Fibroblast of skin of back (primary cell): ENCODE measurements around the gene R3HDM2.

ENCODE experiments used
- DNase-seq: peaks from one replicate; pipeline ENCODE4 v3.0.0-alpha.2; 2013

Gene R3HDM2

GRCh38 chr12:57229046-57229633, 201.7 kb downstream of the R3HDM2 start:
- no peak for DNase-seq

DNA sequence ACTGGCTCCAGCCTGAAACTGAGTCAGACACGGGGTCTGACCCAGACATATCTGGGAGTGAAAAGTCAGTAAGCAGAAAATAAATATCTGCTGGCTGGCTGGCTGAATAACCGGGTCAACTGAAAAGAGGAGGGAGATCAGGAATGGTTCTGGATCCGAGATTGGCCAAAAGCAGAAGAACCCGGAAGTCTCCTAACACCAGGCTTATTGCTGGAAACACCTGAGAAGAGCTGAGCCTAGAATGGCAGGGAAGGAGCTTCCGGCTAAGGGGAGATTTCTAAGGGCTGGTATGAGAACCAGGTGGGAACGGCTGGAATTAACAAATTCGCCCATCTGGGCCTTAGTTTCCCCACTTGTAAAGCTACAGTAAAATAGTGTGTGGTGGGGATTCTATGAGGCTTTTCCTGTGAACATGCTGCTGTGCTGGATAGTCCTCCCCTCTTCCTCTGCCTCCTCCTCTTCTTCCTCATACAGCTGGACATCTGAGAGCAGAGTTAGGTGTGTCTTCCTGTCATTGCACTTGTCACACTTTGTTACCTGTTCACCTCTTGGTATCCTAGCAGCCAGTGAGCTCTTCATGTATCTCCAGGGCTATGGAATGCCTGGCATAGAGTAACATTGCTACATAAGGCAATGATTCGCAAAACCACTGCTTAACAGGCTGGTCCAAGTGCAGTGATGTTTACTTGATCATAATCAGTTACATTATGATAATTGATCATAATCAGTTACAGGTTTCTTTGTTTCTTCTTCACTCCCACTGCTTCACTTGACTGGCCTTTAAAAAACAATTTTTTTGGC, 203.3 kb downstream of the R3HDM2 start:
- no peak for DNase-seq

GRCh38 chr12:57226588-57227314, 204.1 kb downstream of the R3HDM2 start:
- no peak for DNase-seq

GRCh38 chr12:57225680-57226210, 205.1 kb downstream of the R3HDM2 start:
- DNase-seq = no peak

DNA sequence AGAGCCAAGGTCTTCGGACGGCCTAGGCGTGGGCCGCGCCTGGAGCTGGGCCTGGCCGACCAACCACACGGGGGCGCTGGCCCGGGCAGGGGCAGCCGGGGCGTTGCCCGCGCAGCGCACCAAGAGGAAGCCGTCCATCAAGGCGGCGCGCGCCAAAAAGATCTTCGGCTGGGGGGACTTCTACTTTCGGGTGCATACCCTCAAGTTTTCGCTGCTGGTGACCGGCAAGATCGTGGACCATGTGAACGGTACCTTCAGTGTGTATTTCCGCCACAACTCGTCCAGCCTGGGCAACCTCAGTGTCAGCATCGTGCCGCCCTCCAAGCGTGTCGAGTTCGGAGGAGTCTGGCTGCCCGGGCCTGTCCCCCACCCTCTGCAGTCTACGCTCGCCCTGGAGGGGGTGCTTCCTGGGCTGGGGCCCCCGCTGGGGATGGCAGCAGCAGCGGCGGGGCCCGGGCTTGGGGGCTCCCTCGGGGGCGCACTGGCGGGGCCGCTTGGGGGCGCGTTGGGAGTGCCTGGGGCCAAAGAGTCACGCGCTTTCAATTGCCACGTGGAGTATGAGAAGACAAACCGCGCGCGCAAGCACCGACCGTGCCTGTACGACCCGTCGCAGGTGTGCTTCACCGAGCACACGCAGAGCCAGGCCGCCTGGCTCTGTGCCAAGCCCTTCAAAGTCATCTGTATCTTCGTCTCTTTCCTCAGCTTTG, 205.7 kb downstream of the R3HDM2 start:
- no peak for DNase-seq

DNA sequence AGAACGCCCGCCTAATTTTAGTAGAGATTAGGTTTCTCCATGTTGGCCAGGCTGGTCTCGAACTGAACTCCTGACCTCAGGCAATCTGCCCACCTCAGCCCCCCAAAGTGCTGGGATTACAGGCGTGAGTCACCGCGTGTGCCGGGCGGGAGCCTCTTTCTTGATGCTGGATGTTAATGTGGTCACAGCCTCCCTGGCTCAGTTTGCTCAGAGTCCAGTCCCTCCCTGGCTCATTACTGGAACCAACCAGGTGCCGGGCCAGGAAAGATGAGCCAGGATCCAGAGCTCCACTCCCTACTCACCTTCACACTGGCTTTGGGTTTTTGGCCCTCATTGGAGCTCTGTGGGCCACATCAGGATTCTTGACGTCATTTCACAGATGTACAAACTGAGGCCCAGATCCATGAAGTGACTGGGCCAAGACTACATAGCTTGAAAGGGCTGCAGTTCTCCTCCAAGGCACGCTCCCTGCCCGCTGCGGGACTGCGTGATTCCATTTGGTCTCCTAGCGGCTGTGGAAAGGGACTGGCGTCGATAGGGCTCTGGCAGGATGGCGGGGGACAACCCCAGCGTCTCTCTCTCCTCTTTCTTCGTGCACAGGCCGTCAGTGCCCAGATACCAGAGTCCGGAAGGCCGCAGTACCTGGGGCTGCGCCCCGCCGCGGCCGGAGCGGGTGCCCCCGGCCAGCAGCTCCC, 206.4 kb downstream of the R3HDM2 start:
- no peak for DNase-seq

DNA sequence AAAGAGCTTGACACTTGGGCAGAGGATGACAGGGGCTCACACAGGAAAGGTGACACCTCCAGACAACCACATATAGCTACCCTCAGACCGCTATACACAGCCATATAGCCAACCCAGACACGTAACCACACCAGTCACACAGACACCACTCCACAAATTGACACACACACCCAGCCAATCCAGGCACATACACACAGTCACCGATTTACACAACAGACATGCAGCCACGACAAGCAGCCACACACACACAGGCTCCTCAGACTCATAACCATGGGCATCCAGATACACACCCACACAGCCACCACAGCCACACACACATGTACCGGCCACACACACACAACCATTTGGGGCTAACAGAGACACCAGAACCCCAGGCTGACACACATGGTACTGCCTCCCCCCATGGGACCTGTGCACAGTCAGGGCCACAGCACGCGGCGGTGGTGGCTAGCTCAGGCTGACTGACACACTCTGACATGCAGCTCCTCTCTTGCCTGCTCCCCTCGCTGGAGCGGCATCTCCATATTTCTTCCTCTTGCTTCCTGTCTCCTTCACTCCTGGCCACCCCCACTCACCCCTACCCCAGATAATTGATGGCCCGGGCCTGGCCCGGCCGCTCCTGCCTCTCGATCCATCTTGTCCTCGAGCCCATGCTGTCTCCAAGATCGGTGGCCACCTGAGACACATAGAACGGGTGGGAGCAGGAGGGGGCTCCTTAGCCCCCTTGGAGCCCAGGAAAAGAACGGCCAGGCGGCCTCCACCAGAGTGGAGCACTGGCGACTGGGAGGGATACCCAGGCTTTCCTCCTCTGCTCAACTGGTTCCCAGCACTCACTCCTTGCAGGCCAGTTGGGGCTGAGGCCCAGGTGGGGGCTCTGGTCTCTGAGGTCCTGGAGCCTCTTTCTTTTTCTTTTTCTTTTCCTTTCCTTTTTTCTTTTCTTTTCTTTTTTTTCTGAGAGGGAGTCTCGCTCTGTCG, 207.4 kb downstream of the R3HDM2 start:
- DNase-seq = no peak

- no peak for DNase-seq
These were observed 208.3 kb downstream of the R3HDM2 start for GRCh38 chr12:57222286-57223190.

- no peak for DNase-seq
These were observed 209.5 kb downstream of the R3HDM2 start for GRCh38 chr12:57221169-57221917.

DNA sequence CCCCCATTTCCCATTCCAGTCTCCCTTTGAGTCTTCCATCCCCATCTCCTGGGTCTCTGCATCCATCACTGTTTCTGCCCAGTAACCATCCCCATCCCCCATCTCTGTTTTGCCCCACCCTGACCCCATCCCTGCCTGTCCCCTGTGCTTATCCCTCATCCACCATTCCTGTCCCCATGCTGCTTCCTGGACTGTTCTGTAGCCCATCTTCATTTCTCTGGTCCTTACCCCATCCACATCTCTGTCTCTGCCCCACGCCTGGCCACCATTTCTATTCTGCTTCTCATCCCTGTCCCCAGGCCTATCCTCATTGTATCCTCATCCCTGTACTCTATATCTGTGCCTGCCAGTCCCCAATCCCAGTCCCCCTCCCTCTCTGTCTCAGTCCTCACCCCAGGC, 210.1 kb downstream of the R3HDM2 start:
- DNase-seq = no peak

DNA sequence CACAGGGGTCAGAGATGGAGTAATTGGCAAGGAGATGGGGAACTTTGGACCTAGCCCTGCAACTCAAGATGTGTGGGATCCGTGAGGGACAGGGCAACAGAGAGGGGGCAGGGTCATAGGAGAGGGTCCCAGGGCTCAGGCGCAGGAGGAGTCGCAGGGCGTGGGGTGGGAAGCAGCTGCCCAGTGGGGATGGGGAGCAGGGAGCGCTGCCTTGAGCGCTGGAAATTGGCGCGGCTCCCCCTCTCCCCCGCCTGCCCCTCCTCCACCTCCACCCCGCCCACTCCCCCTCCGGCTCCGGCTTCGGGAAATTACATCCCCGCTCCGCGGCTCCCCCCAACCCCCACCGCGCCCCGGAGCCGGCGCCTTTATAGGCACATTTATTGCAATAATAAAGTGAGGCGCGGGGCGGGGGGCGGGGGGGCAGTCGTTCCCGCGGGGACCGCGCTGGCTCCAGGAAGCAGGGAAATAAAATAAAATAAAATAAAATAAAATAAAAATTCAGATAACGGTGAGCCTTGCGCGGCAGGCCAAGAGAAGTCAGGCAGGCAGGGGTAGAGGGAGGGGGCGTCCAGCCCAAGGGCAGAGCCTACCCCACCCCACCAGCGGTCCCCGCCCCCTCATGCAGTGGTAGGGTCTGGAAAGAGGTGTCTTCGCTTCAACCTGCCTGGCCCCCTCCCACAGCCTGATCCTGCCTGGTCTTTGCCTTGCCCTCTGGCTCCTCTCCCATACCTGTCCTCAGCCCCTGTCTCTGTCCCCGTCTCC, 210.7 kb downstream of the R3HDM2 start:
- DNase-seq = no peak

- no peak for DNase-seq
These were observed 211.4 kb downstream of the R3HDM2 start for GRCh38 chr12:57219205-57219992.

DNA sequence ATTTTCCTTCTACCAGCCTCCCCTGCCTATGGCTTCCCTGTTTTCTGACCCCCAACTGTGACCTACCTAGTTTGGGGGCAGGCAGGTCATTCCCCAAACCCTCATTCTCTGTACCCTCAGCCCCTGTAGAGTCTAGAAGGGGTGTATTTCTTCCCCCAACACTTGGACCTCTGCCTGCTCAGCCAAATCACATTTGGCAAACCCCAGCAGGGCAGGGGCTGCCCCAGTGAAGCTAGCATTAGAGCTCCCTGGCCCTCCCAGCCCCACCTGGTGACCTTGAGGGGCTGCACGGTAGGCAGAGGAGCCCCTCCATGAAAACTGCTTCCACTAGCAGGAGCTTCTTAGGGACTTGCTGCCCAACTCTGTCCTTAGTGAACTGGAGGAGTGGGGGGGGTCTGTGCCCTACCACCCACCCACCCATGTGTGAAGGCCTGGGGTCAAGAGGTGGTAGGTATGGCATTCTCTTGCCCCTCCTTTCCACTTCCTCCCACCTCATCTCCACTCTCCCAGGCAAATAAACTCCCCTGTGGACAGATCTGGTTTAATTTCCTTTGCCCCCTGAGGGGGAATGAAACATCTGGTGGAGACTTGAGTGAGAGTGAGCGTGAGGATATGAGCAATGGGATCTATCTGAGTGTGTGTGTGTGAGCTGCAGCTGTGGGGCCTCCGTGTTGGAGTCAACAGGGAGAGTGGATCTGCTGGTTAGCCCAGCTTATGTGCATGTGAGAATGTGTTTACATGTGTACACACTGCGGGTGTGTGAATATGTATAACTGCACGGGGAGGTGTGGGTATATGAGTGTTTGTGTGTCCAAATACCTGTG, 212.6 kb downstream of the R3HDM2 start:
- no peak for DNase-seq

- DNase-seq = no peak
These were observed 213.6 kb downstream of the R3HDM2 start for GRCh38 chr12:57216921-57217879.
